K562 (cell line): ENCODE measurements around the gene FGFR1OP2. TPM values are rescaled to one million over a fixed set of nuclear protein-coding genes. Genes with fewer than 3 reads are reported as not detected.

ENCODE experiments used
- ATAC-seq: fragments of 200-7000 bp; cut with Tn5 transposase; 3 replicates; pipeline ENCODE4 v1.9.1; 2020; ENCODE audit warnings: moderate library complexity
- BruUV-seq: library from RNA; stranded (reverse); fragments of 400-500 nt; replicated peaks from 2 replicates; lab custom pipeline; 2021; lab: Mats Ljungman, UMichigan
- CTCF ChIA-PET: fragments of 300-600 bp; formaldehyde crosslinking; extraction: SDS; loops from one replicate; lab custom pipeline; 2021; ENCODE audit warnings: low intra/inter-chr PET ratio; lab: Yijun Ruan, JAX
- POLR2A ChIA-PET: fragments of 300-600, 350-650 bp; sonication (Branson Sonifier 250); formaldehyde crosslinking; extraction: SDS; loops from one replicate; lab custom pipeline; 2021; ENCODE audit warnings: antibody characterized with exemption, inconsistent platforms; lab: Yijun Ruan, JAX
- DNase-seq, 4 experiments: peaks; one replicate each; pipeline versions ENCODE4 v3.0.0 to v3.0.0-alpha.2; 2011 to 2018; ENCODE audit warnings: low spot score in 3 of 4, mixed read lengths in 3 of 4; ENCODE audit errors: extremely low read depth in 1 of 4
- FAIRE-seq: peaks from 2 replicates; lab custom pipeline; 2011; peaks lifted over from hg19 to GRCh38; lab: Jason Lieb, UNC
- H2AFZ ChIP-seq: 2 replicates; pipeline ENCODE4 v1.6.0; 2011; ENCODE audit warnings: low read depth, low read length, control low read depth, inconsistent platforms
- H3K27ac ChIP-seq: fragments of 200-600 bp; 3 replicates; pipeline ENCODE4 v1.8.0; 2011; ENCODE audit warnings: low read depth, mild to moderate bottlenecking, control low read depth, inconsistent platforms, low read length, moderate library complexity, mixed read lengths; ENCODE audit errors: extremely low read depth
- H3K27me3 ChIP-seq, 2 experiments: fragments of 300-600 bp in 1 of 2; 2 replicates in 1 of 2; 3 replicates in 1 of 2; pipeline versions ENCODE4 v1.6.0 to v1.8.0; 2011; ENCODE audit warnings: inconsistent platforms in 2 of 2, low read length in 2 of 2, mild to moderate bottlenecking in 1 of 2, mixed read lengths in 1 of 2, moderate library complexity in 1 of 2; ENCODE audit not compliant: control insufficient read depth in 2 of 2, insufficient read depth in 2 of 2
- H3K36me3 ChIP-seq: fragments of 300-600 bp; 3 replicates; pipeline ENCODE4 v1.8.0; 2011; ENCODE audit warnings: mild to moderate bottlenecking, low read length, inconsistent platforms; ENCODE audit not compliant: control insufficient read depth, insufficient read depth
- H3K4me1 ChIP-seq, 2 experiments: fragments of 200-600 bp in 1 of 2; replicated peaks in 1 of 2; 2 replicates in 1 of 2; 3 replicates in 1 of 2; pipeline versions ENCODE4 v1.5.1 to v1.8.0; 2011; ENCODE audit warnings: inconsistent platforms in 2 of 2, low read length in 2 of 2, mild to moderate bottlenecking in 1 of 2, mixed read lengths in 1 of 2, moderate library complexity in 1 of 2; ENCODE audit not compliant: control insufficient read depth in 2 of 2, insufficient read depth in 2 of 2
- H3K4me2 ChIP-seq: 2 replicates; pipeline ENCODE4 v1.6.1; 2011; ENCODE audit warnings: low read length, control low read depth, inconsistent platforms, mixed read lengths; ENCODE audit not compliant: insufficient read depth
- H3K4me3 ChIP-seq: fragments of 200-600 bp; sonication (generic), shearing (Covaris generic); 2 replicates; pipeline ENCODE4 v1.5.1; 2016; ENCODE audit warnings: control low read depth, inconsistent platforms
- H3K79me2 ChIP-seq: fragments of 200-600 bp; 3 replicates; pipeline ENCODE4 v1.8.0; 2011; ENCODE audit warnings: low read length, inconsistent platforms; ENCODE audit not compliant: control insufficient read depth, insufficient read depth
- H3K9ac ChIP-seq, 2 experiments: 2 replicates each; pipeline versions ENCODE4 v1.6.0 to v1.6.1; 2011; ENCODE audit warnings: low read depth in 2 of 2, low read length in 2 of 2, control low read depth in 1 of 2, inconsistent platforms in 1 of 2, mild to moderate bottlenecking in 1 of 2, mixed read lengths in 1 of 2; ENCODE audit not compliant: insufficient read depth in 1 of 2
- H3K9me1 ChIP-seq: one replicate; pipeline ENCODE4 v1.6.0; 2011; ENCODE audit warnings: inconsistent platforms, mild to moderate bottlenecking, low read length, moderate library complexity; ENCODE audit not compliant: control insufficient read depth, insufficient read depth
- H3K9me3 ChIP-seq: replicated peaks from 2 replicates; pipeline ENCODE4 v1.5.1; 2011; ENCODE audit warnings: low read depth, low read length, inconsistent platforms; ENCODE audit not compliant: control insufficient read depth, insufficient read depth
- H4K20me1 ChIP-seq: replicated peaks from 2 replicates; pipeline ENCODE4 v1.6.1; 2011; ENCODE audit warnings: low read length, inconsistent platforms, mixed read lengths; ENCODE audit not compliant: control insufficient read depth, insufficient read depth
- ADNP ChIP-seq: fragments of 200-800 bp; sonication (Bioruptor generic); IDR thresholded peaks from 2 replicates; pipeline ENCODE4 v1.6.1; 2016; ENCODE audit warnings: missing genetic modification characterization, missing compliant biosample characterization
- E2F4 ChIP-seq: sonication (generic); formaldehyde crosslinking; IDR thresholded peaks from 2 replicates; pipeline ENCODE4 v1.8.0; 2022; ENCODE audit warnings: mild to moderate bottlenecking, low read depth, missing genetic modification reagents
- FOXA3 ChIP-seq, 2 experiments: fragments of 450-650 bp in 1 of 2; sonication (generic) in 1 of 2; formaldehyde crosslinking; IDR thresholded peaks in 1 of 2; conservative IDR thresholded peaks in 1 of 2; 2 replicates each; pipeline versions ENCODE4 v1.4.0 to v1.8.0; 2020 to 2022; ENCODE audit warnings: mild to moderate bottlenecking in 2 of 2, missing genetic modification reagents in 1 of 2
- HNRNPL ChIP-seq: fragments of 200-400 bp; formaldehyde crosslinking; IDR thresholded peaks from 2 replicates; pipeline ENCODE4 v1.6.1; 2017; ENCODE audit warnings: low read depth, mild to moderate bottlenecking, low read length
- HOXB6 ChIP-seq: fragments of 250-450 bp; sonication (Bioruptor Pico); IDR thresholded peaks from 2 replicates; pipeline ENCODE4 v1.5.1; 2022; ENCODE audit warnings: mild to moderate bottlenecking, borderline replicate concordance
- IFI16 ChIP-seq: fragments of 250-450 bp; sonication (Bioruptor Pico); IDR thresholded peaks from 2 replicates; pipeline ENCODE4 v2.1.2; 2022; ENCODE audit warnings: mild to moderate bottlenecking, inconsistent platforms
- NFE2L1 ChIP-seq: fragments of 450-650 bp; IDR thresholded peaks from 2 replicates; pipeline ENCODE4 v1.6.1; 2016; ENCODE audit warnings: missing genetic modification characterization, low read depth, mild to moderate bottlenecking, missing compliant biosample characterization, moderate library complexity, borderline replicate concordance
- NR1H2 ChIP-seq: sonication (generic); formaldehyde crosslinking; IDR thresholded peaks from 2 replicates; pipeline ENCODE4 v1.4.0; 2020; ENCODE audit warnings: mild to moderate bottlenecking, missing genetic modification reagents
- PHF21A ChIP-seq: fragments of 450-650 bp; IDR thresholded peaks from 2 replicates; pipeline ENCODE4 v1.6.1; 2017; ENCODE audit warnings: low read depth, borderline replicate concordance
- SAFB2 ChIP-seq: fragments of 200-400 bp; formaldehyde crosslinking; IDR thresholded peaks from 2 replicates; pipeline ENCODE4 v1.6.1; 2018; ENCODE audit warnings: borderline replicate concordance, low read length, low read depth, moderate library complexity; ENCODE audit not compliant: severe bottlenecking
- SAP30 ChIP-seq: fragments of 200-600 bp; sonication (generic); IDR thresholded peaks from 2 replicates; pipeline ENCODE4 v1.6.1; 2012; ENCODE audit warnings: borderline replicate concordance, low read depth, mild to moderate bottlenecking, moderate library complexity, low read length, control low read depth, inconsistent platforms; ENCODE audit not compliant: insufficient read depth, poor library complexity, severe bottlenecking
- TRIM25 ChIP-seq: fragments of 450-650 bp; IDR thresholded peaks from 2 replicates; pipeline ENCODE4 v1.7.0; 2016; ENCODE audit warnings: borderline replicate concordance
- XRCC3 ChIP-seq: fragments of 450-650 bp; IDR thresholded peaks from 2 replicates; pipeline ENCODE4 v1.6.1; 2017; ENCODE audit warnings: mild to moderate bottlenecking, moderate library complexity
- ZBTB43 ChIP-seq: sonication (generic); formaldehyde crosslinking; IDR thresholded peaks from 2 replicates; pipeline ENCODE4 v1.8.0; 2023; ENCODE audit warnings: mild to moderate bottlenecking, missing genetic modification reagents
- ZNF518B ChIP-seq: fragments of 250-450 bp; sonication (Bioruptor Pico); IDR thresholded peaks from 2 replicates; pipeline ENCODE4 v1.5.0; 2021; ENCODE audit warnings: mild to moderate bottlenecking, moderate library complexity
- WGBS: fragments of 100-300 bp; shearing (Covaris generic); methylation state at CpG from one replicate; pipeline ENCODE4 v1.1.6; 2016; ENCODE audit warnings: low coverage, mixed read lengths; ENCODE audit not compliant: insufficient coverage; ENCODE audit errors: missing lambda C conversion rate; 5-methylcytosine and 5-hydroxymethylcytosine counted together
- in situ Hi-C: fragments of 300-500 bp; cut with MboI; formaldehyde crosslinking; loops from 4 replicates; pipeline ENCODE4 v1.15.0; 2018; ENCODE audit warnings: inconsistent platforms, mixed read lengths
- intact Hi-C: fragments of 100-400 bp; cut with micrococcal nuclease; formaldehyde crosslinking; loops from 2 replicates; pipeline ENCODE4 v1.14.2; 2022
- polyA plus RNA-seq, 8 experiments: library from polyadenylated mRNA; depleted of rRNA in 4 of 8; stranded (reverse) in 5 of 8; unstranded in 3 of 8; fragments of >200 nt; fragmentation: Nextera tagmentation in 2 of 8; fragmentation: Illumina TruSeq in 1 of 8; extraction: Ambion mirVana in 2 of 8; extraction: Trizol in 1 of 8; gene quantifications; 2 replicates each; pipeline versions ENCODE4 v1.2.1 to v1.2.3, GENCODE V29; 2011 to 2014; ENCODE audit warnings: inconsistent platforms in 1 of 8, missing spikeins in 1 of 8
- total RNA-seq, 7 experiments: library from RNA; depleted of rRNA in 6 of 7; stranded (reverse); fragments of >200 nt in 6 of 7; fragmentation: Illumina TruSeq in 2 of 7; extraction: Trizol in 2 of 7; gene quantifications; 2 replicates each; pipeline versions ENCODE4 v1.2.1 to v1.2.3, GENCODE V29; 2011 to 2021; ENCODE audit warnings: low replicate concordance in 1 of 7

The FGFR1OP2 gene
- total and polyA plus RNA-seq, 9 of the 15 experiments (the other 6 are each of a cell fraction or from before 2014, with no cell fraction given) = 31.6 to 49.0 (median 37.1) TPM

- FAIRE-seq (peak; percentile 6), ATAC-seq (no peak), DNase-seq (no peak)
- no peaks in the 10 kb centered on the region for H3K27me3 ChIP-seq
- CTCF ChIA-PET = no interaction called here
- peaks cover 34% of the 10 kb centered on the region for H3K36me3 ChIP-seq
- in situ Hi-C loops (no loop called here), intact Hi-C loops (no loop called here)
- 86% methylated on average over 4 of the region's 4 CpGs for WGBS
- no peak overlapping the region for H3K27ac ChIP-seq
- POLR2A ChIA-PET = no interaction called here
- no peaks in the 10 kb centered on the region for H3K9me3 ChIP-seq
- H4K20me1 ChIP-seq = no peaks in the 10 kb centered on the region
- H3K4me3 ChIP-seq = no peak overlapping the region
- no peaks in the 10 kb centered on the region for H3K79me2 ChIP-seq
- no peaks in the 10 kb centered on the region for H3K4me1 ChIP-seq
- H2AFZ ChIP-seq = no peak overlapping the region
- no peaks in the 10 kb centered on the region for H3K9me1 ChIP-seq
- no TSS peak for BruUV-seq
- no peak overlapping the region for H3K4me2 ChIP-seq
- no peak overlapping the region for H3K9ac ChIP-seq
- TF ChIP-seq HNRNPL (no peak), ADNP (tag) (no peak), SAFB2 (no peak), FOXA3 (CRISPR knock-in tag; conservative IDR thresholded peaks at IDR 0.05 in 1 of 2, IDR thresholded peaks at IDR 0.05 in 1 of 2) (no peak), PHF21A (no peak), IFI16 (CRISPR knock-in tag) (no peak), SAP30 (no peak), ZNF518B (CRISPR knock-in tag) (no peak), XRCC3 (no peak), NFE2L1 (tag) (no peak), HOXB6 (no peak), NR1H2 (CRISPR knock-in tag) (no peak), E2F4 (CRISPR knock-in tag) (no peak), TRIM25 (no peak), ZBTB43 (no peak)
These were observed 53.6 kb downstream of the FGFR1OP2 start for GRCh38 chr12:26991826-26992225.
